K562 (cell line): Measurements from ENCODE around the gene ZNF687. TPM values are rescaled to one million over a fixed set of nuclear protein-coding genes. Genes with fewer than 3 reads are reported as not detected.

ENCODE experiments used
- ARID3A ChIP-seq: IDR thresholded peaks from 2 replicates; pipeline ENCODE4 v1.6.1; 2012; ENCODE audit warnings: low read depth, low read length, improper control_type of control experiment, borderline replicate concordance
- C11orf30 ChIP-seq: fragments of 450-650 bp; IDR thresholded peaks from 2 replicates; pipeline ENCODE4 v1.6.1; 2016; ENCODE audit warnings: low read depth, mild to moderate bottlenecking
- CREB3L1 ChIP-seq: fragments of 450-650 bp; IDR thresholded peaks from 2 replicates; pipeline ENCODE4 v1.6.1; 2014; ENCODE audit warnings: low read depth, mild to moderate bottlenecking, moderate library complexity, borderline replicate concordance
- FOXJ2 ChIP-seq: fragments of 200-800 bp; sonication (Bioruptor generic); IDR thresholded peaks from 2 replicates; pipeline ENCODE4 v1.6.1; 2016; ENCODE audit warnings: missing genetic modification characterization, missing compliant biosample characterization
- ILK ChIP-seq: fragments of 450-650 bp; IDR thresholded peaks from 2 replicates; pipeline ENCODE4 v1.6.1; 2016; ENCODE audit warnings: missing genetic modification characterization, low read depth, mild to moderate bottlenecking, missing compliant biosample characterization, moderate library complexity, borderline replicate concordance
- KHSRP ChIP-seq: fragments of 450-650 bp; IDR thresholded peaks from 2 replicates; pipeline ENCODE4 v1.6.1; 2017
- PCBP2 ChIP-seq: fragments of 200-400 bp; formaldehyde crosslinking; IDR thresholded peaks from 2 replicates; pipeline ENCODE4 v1.6.1; 2018; ENCODE audit warnings: low read length, low read depth, mild to moderate bottlenecking, moderate library complexity; ENCODE audit not compliant: poor library complexity, severe bottlenecking
- RFX5 ChIP-seq: IDR thresholded peaks from 2 replicates; pipeline ENCODE4 v1.6.1; 2011; ENCODE audit warnings: low read depth, mild to moderate bottlenecking, improper control_type of control experiment, low read length
- SRSF1 ChIP-seq: fragments of 200-400 bp; formaldehyde crosslinking; IDR thresholded peaks from 2 replicates; pipeline ENCODE4 v1.6.1; 2017; ENCODE audit warnings: mild to moderate bottlenecking, low read depth, low read length, moderate library complexity
- TRIM24 ChIP-seq, 2 experiments: fragments of 450-650 bp; IDR thresholded peaks; 2 replicates each; pipeline ENCODE4 v1.6.1; 2016
- U2AF1 ChIP-seq: fragments of 200-400 bp; formaldehyde crosslinking; optimal IDR thresholded peaks from 2 replicates; pipeline ENCODE3; 2017; ENCODE audit warnings: mild to moderate bottlenecking, low read depth, low read length, moderate library complexity
- ZFX ChIP-seq: sonication (generic); formaldehyde crosslinking; IDR thresholded peaks from 2 replicates; pipeline ENCODE4 v1.8.0; 2022; ENCODE audit warnings: mild to moderate bottlenecking, missing genetic modification reagents, moderate library complexity
- ZNF444 ChIP-seq: fragments of 250-450 bp; sonication (Bioruptor Pico); IDR thresholded peaks from 2 replicates; pipeline ENCODE4 v1.4.0; 2020; ENCODE audit warnings: mild to moderate bottlenecking, moderate library complexity
- polyA plus RNA-seq, 8 experiments: library from polyadenylated mRNA; depleted of rRNA in 4 of 8; stranded (reverse) in 5 of 8; unstranded in 3 of 8; fragments of >200 nt; fragmentation: Nextera tagmentation in 2 of 8; fragmentation: Illumina TruSeq in 1 of 8; extraction: Ambion mirVana in 2 of 8; extraction: Trizol in 1 of 8; gene quantifications; 2 replicates each; pipeline versions ENCODE4 v1.2.1 to v1.2.3, GENCODE V29; 2011 to 2014; ENCODE audit warnings: inconsistent platforms in 1 of 8, missing spikeins in 1 of 8
- total RNA-seq, 7 experiments: library from RNA; depleted of rRNA in 6 of 7; stranded (reverse); fragments of >200 nt in 6 of 7; fragmentation: Illumina TruSeq in 2 of 7; extraction: Trizol in 2 of 7; gene quantifications; 2 replicates each; pipeline versions ENCODE4 v1.2.1 to v1.2.3, GENCODE V29; 2011 to 2021; ENCODE audit warnings: low replicate concordance in 1 of 7
- TF ChIP-seq, protein P1 (sequence below): fragments of 150-350 bp; conservative IDR thresholded peaks from 2 replicates; pipeline ENCODE4 v1.6.1; 2014; ENCODE audit warnings: low read length
- TF ChIP-seq, protein P2 (sequence below): fragments of 250-450 bp; sonication (Bioruptor Pico); IDR thresholded peaks from 2 replicates; pipeline ENCODE4 v1.4.0; 2020

ZNF687 gene
- total and polyA plus RNA-seq, 9 of the 15 experiments (the other 6 are each of a cell fraction or from before 2014, with no cell fraction given): 0.13 to 26.4 (median 10.6) TPM

DNA sequence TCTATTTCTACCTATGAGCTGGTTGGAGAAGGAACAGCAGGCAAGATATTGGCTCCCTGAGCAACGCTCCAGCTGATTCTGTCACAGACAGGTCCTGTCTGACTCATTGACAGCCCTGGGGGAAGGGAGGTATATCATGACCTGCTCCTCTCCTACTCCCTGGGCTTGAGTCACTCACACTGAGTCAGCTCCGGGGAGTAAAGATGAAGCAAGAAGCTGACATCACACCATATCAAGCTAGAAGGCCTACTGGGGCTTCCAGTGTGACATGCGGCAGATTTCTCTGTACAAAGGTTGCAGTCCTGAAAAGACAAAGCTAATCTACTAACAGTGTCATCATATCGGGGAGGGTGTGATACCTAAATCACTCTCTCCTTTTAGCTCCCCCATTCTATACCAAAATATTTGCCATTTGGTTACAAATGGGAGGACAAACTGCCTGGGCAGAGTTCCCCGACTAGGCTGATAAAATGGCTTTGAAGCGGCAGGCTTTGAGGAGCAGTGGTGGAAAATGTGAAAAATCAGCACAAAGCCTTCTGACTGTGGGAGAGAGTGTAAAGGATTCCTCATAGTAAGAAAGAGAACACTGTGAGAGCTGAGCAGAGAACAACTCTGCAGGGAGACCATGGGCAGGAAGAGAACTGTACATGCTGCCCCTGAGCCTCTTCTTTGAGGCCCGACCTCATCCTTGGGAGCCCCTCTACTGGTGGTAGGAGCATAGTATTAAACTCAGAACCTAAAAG is 29.7 kb downstream of the ZNF687 start (continued):
- TF ChIP-seq KHSRP (no peak), FOXJ2 (peak; percentile 79; the same call in 1 of the 2 replicates), CREB3L1 (no peak; the same call in 1 of the 2 replicates), ILK (tag) (no peak), C11orf30 (peak; percentile 82), RFX5 (no peak), ZFX (CRISPR knock-in tag) (peak; percentile 78), SRSF1 (no peak), U2AF1 (no peak), ZNF444 (CRISPR knock-in tag) (no peak), TRIM24 (IDR thresholded peaks at IDR 0.05) (peak; percentile 88 to 93), ARID3A (peak; percentile 77; the same call in 1 of the 2 replicates), PCBP2 (no peak)
- TF ChIP-seq, protein P1, sequence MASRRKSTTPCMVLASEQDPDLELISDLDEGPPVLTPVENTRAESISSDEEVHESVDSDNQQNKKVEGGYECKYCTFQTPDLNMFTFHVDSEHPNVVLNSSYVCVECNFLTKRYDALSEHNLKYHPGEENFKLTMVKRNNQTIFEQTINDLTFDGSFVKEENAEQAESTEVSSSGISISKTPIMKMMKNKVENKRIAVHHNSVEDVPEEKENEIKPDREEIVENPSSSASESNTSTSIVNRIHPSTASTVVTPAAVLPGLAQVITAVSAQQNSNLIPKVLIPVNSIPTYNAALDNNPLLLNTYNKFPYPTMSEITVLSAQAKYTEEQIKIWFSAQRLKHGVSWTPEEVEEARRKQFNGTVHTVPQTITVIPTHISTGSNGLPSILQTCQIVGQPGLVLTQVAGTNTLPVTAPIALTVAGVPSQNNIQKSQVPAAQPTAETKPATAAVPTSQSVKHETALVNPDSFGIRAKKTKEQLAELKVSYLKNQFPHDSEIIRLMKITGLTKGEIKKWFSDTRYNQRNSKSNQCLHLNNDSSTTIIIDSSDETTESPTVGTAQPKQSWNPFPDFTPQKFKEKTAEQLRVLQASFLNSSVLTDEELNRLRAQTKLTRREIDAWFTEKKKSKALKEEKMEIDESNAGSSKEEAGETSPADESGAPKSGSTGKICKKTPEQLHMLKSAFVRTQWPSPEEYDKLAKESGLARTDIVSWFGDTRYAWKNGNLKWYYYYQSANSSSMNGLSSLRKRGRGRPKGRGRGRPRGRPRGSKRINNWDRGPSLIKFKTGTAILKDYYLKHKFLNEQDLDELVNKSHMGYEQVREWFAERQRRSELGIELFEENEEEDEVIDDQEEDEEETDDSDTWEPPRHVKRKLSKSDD: no peak
- TF ChIP-seq, protein P2, sequence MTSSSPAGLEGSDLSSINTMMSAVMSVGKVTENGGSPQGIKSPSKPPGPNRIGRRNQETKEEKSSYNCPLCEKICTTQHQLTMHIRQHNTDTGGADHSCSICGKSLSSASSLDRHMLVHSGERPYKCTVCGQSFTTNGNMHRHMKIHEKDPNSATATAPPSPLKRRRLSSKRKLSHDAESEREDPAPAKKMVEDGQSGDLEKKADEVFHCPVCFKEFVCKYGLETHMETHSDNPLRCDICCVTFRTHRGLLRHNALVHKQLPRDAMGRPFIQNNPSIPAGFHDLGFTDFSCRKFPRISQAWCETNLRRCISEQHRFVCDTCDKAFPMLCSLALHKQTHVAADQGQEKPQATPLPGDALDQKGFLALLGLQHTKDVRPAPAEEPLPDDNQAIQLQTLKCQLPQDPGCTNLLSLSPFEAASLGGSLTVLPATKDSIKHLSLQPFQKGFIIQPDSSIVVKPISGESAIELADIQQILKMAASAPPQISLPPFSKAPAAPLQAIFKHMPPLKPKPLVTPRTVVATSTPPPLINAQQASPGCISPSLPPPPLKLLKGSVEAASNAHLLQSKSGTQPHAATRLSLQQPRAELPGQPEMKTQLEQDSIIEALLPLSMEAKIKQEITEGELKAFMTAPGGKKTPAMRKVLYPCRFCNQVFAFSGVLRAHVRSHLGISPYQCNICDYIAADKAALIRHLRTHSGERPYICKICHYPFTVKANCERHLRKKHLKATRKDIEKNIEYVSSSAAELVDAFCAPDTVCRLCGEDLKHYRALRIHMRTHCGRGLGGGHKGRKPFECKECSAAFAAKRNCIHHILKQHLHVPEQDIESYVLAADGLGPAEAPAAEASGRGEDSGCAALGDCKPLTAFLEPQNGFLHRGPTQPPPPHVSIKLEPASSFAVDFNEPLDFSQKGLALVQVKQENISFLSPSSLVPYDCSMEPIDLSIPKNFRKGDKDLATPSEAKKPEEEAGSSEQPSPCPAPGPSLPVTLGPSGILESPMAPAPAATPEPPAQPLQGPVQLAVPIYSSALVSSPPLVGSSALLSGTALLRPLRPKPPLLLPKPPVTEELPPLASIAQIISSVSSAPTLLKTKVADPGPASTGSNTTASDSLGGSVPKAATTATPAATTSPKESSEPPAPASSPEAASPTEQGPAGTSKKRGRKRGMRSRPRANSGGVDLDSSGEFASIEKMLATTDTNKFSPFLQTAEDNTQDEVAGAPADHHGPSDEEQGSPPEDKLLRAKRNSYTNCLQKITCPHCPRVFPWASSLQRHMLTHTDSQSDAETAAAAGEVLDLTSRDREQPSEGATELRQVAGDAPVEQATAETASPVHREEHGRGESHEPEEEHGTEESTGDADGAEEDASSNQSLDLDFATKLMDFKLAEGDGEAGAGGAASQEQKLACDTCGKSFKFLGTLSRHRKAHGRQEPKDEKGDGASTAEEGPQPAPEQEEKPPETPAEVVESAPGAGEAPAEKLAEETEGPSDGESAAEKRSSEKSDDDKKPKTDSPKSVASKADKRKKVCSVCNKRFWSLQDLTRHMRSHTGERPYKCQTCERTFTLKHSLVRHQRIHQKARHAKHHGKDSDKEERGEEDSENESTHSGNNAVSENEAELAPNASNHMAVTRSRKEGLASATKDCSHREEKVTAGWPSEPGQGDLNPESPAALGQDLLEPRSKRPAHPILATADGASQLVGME (CRISPR knock-in tag): no peak
